Loucy (cell line): ENCODE measurements around the gene TPRG1.

Experiments used
- H2AFZ ChIP-seq: fragments of 200-600 bp; sonication (generic); 2 replicates; pipeline ENCODE4 v1.6.0; 2016; ENCODE audit warnings: antibody characterized with exemption, mild to moderate bottlenecking, low read length, moderate library complexity
- H3F3A ChIP-seq: fragments of 200-600 bp; 2 replicates; pipeline ENCODE4 v1.6.0; 2016; ENCODE audit warnings: antibody characterized with exemption, low read depth, mild to moderate bottlenecking
- H3K27me3 ChIP-seq: fragments of 200-600 bp; sonication (generic); 2 replicates; pipeline ENCODE4 v1.6.1; 2014; ENCODE audit warnings: low read length, mild to moderate bottlenecking; ENCODE audit not compliant: insufficient read depth, poor library complexity, severe bottlenecking
- H3K36me3 ChIP-seq: fragments of 200-600 bp; sonication (generic); 2 replicates; pipeline ENCODE4 v1.6.1; 2016; ENCODE audit warnings: low read length; ENCODE audit not compliant: insufficient read depth
- H3K4me1 ChIP-seq: fragments of 200-600 bp; sonication (generic); 2 replicates; pipeline ENCODE4 v1.5.1; 2014; ENCODE audit warnings: low read length, mild to moderate bottlenecking; ENCODE audit not compliant: insufficient read depth, poor library complexity, severe bottlenecking
- H3K4me2 ChIP-seq: fragments of 200-600 bp; sonication (generic); 2 replicates; pipeline ENCODE4 v1.6.0; 2014; ENCODE audit warnings: antibody characterized with exemption, low read length, low read depth, mild to moderate bottlenecking; ENCODE audit not compliant: poor library complexity, severe bottlenecking
- H3K4me3 ChIP-seq: fragments of 200-600 bp; sonication (generic); 2 replicates; pipeline ENCODE4 v1.5.1; 2014; ENCODE audit warnings: low read length, mild to moderate bottlenecking, mixed read lengths; ENCODE audit not compliant: poor library complexity, severe bottlenecking
- H3K79me2 ChIP-seq: fragments of 200-600 bp; sonication (generic); 2 replicates; pipeline ENCODE4 v1.6.1; 2014; ENCODE audit warnings: low read length; ENCODE audit not compliant: insufficient read depth
- H3K9ac ChIP-seq: fragments of 200-600 bp; sonication (generic); 2 replicates; pipeline ENCODE4 v1.6.0; 2014; ENCODE audit warnings: mild to moderate bottlenecking, low read depth, low read length, moderate library complexity; ENCODE audit not compliant: poor library complexity, severe bottlenecking
- H3K9me2 ChIP-seq: fragments of 200-600 bp; sonication (generic); replicated peaks from 2 replicates; pipeline ENCODE4 v1.6.1; 2016; ENCODE audit warnings: low read depth, low read length, mixed read lengths
- H3K9me3 ChIP-seq: fragments of 200-600 bp; sonication (generic); 2 replicates; pipeline ENCODE4 v1.6.1; 2014; ENCODE audit warnings: mild to moderate bottlenecking, antibody characterized with exemption, low read length, low read depth; ENCODE audit not compliant: insufficient read depth
- H4K20me1 ChIP-seq: fragments of 200-600 bp; sonication (generic); 2 replicates; pipeline ENCODE4 v1.6.0; 2014; ENCODE audit warnings: antibody characterized with exemption, low read length, mild to moderate bottlenecking; ENCODE audit not compliant: insufficient read depth, poor library complexity, severe bottlenecking
- CTCF ChIP-seq: fragments of 200-600 bp; sonication (generic); conservative IDR thresholded peaks from 2 replicates; pipeline ENCODE4 v1.5.1; 2014; ENCODE audit warnings: mild to moderate bottlenecking, antibody characterized with exemption, low read length
- EZH2phosphoT487 ChIP-seq: fragments of 200-600 bp; IDR thresholded peaks from 2 replicates; pipeline ENCODE4 v1.6.1; 2018; ENCODE audit warnings: antibody characterized with exemption, mild to moderate bottlenecking, moderate library complexity, borderline replicate concordance

The TPRG1 gene

GRCh38 chr3:189267981-189268613 lies 96.3 kb downstream of the TPRG1 start:
- no peaks in the 10 kb centered on the region for H3K9me2 ChIP-seq
- H3K4me2 ChIP-seq: no peak overlapping the region
- no peaks in the 10 kb centered on the region for H3K27me3 ChIP-seq
- H3K4me1 ChIP-seq: peaks cover 11% of the 10 kb centered on the region
- H2AFZ ChIP-seq: no peak overlapping the region
- no peak overlapping the region for H3K4me3 ChIP-seq
- peak; percentile 34; the same call in 1 of the 2 replicates for TF ChIP-seq CTCF
- TF ChIP-seq EZH2phosphoT487: no peak
- no peaks in the 10 kb centered on the region for H3F3A ChIP-seq
- no peaks in the 10 kb centered on the region for H3K9me3 ChIP-seq
- no peak overlapping the region for H3K9ac ChIP-seq
- H4K20me1 ChIP-seq: no peaks in the 10 kb centered on the region
- no peaks in the 10 kb centered on the region for H3K36me3 ChIP-seq
- H3K79me2 ChIP-seq: no peaks in the 10 kb centered on the region

- no peaks in the 10 kb centered on the region for H3K9me3 ChIP-seq
- H3K79me2 ChIP-seq: no peaks in the 10 kb centered on the region
- TF ChIP-seq CTCF (no peak), EZH2phosphoT487 (no peak)
- H3K4me3 ChIP-seq: no peak overlapping the region
- peaks cover 19% of the 10 kb centered on the region for H3K4me1 ChIP-seq
- H3K9me2 ChIP-seq: no peaks in the 10 kb centered on the region
- H3K4me2 ChIP-seq: no peak overlapping the region
- no peaks in the 10 kb centered on the region for H3K36me3 ChIP-seq
- no peaks in the 10 kb centered on the region for H3K27me3 ChIP-seq
- H3F3A ChIP-seq: no peaks in the 10 kb centered on the region
- H2AFZ ChIP-seq: no peak overlapping the region
- no peaks in the 10 kb centered on the region for H4K20me1 ChIP-seq
- no peak overlapping the region for H3K9ac ChIP-seq
These were observed 97.6 kb downstream of the TPRG1 start for GRCh38 chr3:189269365-189269764.

GRCh38 chr3:189270248-189270832 lies 98.6 kb downstream of the TPRG1 start:
- Histone ChIP-seq H3K4me2 (no peak overlapping the region), H3K9ac (no peak overlapping the region), H3K4me1 (peaks cover 24% of the 10 kb centered on the region), H3K9me3 (no peaks in the 10 kb centered on the region), H3K4me3 (no peak overlapping the region), H4K20me1 (no peaks in the 10 kb centered on the region), H3K27me3 (no peaks in the 10 kb centered on the region), H3K36me3 (no peaks in the 10 kb centered on the region), H3K9me2 (no peaks in the 10 kb centered on the region), H3K79me2 (no peaks in the 10 kb centered on the region), H3F3A (no peaks in the 10 kb centered on the region), H2AFZ (no peak overlapping the region)
- no peak for TF ChIP-seq EZH2phosphoT487
- TF ChIP-seq CTCF: peak; percentile 90
